CD4-positive, alpha-beta T cell treated with Interleukin-15 for 1 hour (primary cell): ENCODE measurements around the gene POLR1D.
"Not testable (repeated sequence)": the region's sequence is repeated elsewhere in the genome, so short reads cannot be mapped to it uniquely, and the experiment has no call there.

Source experiments
- DNase-seq: peaks from one replicate; pipeline ENCODE4 v3.0.0-alpha.2; 2020

Gene POLR1D

GRCh38 chr13:27619093-27619727, 2.5 kb upstream of the POLR1D start:
- no peak for DNase-seq

- peak; percentile 33 for DNase-seq
These were observed 1.8 kb upstream of the POLR1D start for GRCh38 chr13:27619728-27620376.

GRCh38 chr13:27620377-27621115, 1.1 kb upstream of the POLR1D start, which contains the start of gene LNX2:
TSS of gene LNX2 (minus strand) at chr13:27620529. CDS start at chr13:27581703, 38,826 bp downstream.
- DNase-seq: peak; percentile 96

- DNase-seq: no peak
These were observed 651 bp upstream of the POLR1D start for GRCh38 chr13:27621116-27621365.

- DNase-seq: no peak
These were observed 569 bp downstream of the POLR1D start for GRCh38 chr13:27622102-27622820.

GRCh38 chr13:27622881-27623280, 1.2 kb downstream of the POLR1D start:
- DNase-seq: no peak

- DNase-seq: no peak
These were observed 2.4 kb downstream of the POLR1D start for GRCh38 chr13:27624071-27624470.

GRCh38 chr13:27625839-27626238, 4.1 kb downstream of the POLR1D start:
- DNase-seq: no peak

GRCh38 chr13:27627380-27627779, 5.7 kb downstream of the POLR1D start:
- no peak for DNase-seq

- no peak for DNase-seq
These were observed 6.4 kb downstream of the POLR1D start for GRCh38 chr13:27628081-27628480.

GRCh38 chr13:27628766-27629165, 7.1 kb downstream of the POLR1D start:
- not testable (repeated sequence) for DNase-seq

- DNase-seq: no peak
These were observed 9.5 kb downstream of the POLR1D start for GRCh38 chr13:27631156-27631555.

GRCh38 chr13:27631665-27632064, 10.0 kb downstream of the POLR1D start:
- no peak for DNase-seq

GRCh38 chr13:27632214-27632613, 10.5 kb downstream of the POLR1D start:
- DNase-seq: no peak

GRCh38 chr13:27632648-27633047, 11.0 kb downstream of the POLR1D start:
- no peak for DNase-seq

- DNase-seq: no peak
These were observed 12.5 kb downstream of the POLR1D start for GRCh38 chr13:27634231-27634630.

GRCh38 chr13:27634791-27635190, 13.1 kb downstream of the POLR1D start:
- DNase-seq: no peak

GRCh38 chr13:27635266-27635665, 13.6 kb downstream of the POLR1D start:
- no peak for DNase-seq

- no peak for DNase-seq
These were observed 15.0 kb downstream of the POLR1D start for GRCh38 chr13:27636589-27637288.

- DNase-seq: no peak
These were observed 15.6 kb downstream of the POLR1D start for GRCh38 chr13:27637289-27637626.

- no peak for DNase-seq
These were observed 16.3 kb downstream of the POLR1D start for GRCh38 chr13:27638001-27638400.

GRCh38 chr13:27638521-27638920, 16.8 kb downstream of the POLR1D start:
- DNase-seq: no peak

GRCh38 chr13:27639186-27639585, 17.5 kb downstream of the POLR1D start:
- no peak for DNase-seq
